GM18505 (cell line): ENCODE data around the gene TECTA.

Experiments
- ATAC-seq: cut with Tn5 transposase; IDR thresholded peaks from one replicate; pipeline ENCODE4 v1.9.1; 2021; ENCODE audit not compliant: unreplicated experiment
- POLR2A ChIP-seq: IDR thresholded peaks from 4 replicates; pipeline ENCODE4 v1.6.1; 2011; ENCODE audit warnings: borderline replicate concordance; ENCODE audit not compliant: insufficient read depth, insufficient read length; ENCODE audit errors: extremely low read depth

TECTA gene

GRCh38 chr11:121100943-121101342 is at the start of gene TECTA:
Gene TECTA, plus strand, starts transcription at chr11:121101243. Its CDS starts 1,423 bp downstream, at chr11:121102666.
- no peak for TF ChIP-seq POLR2A
- no peak for ATAC-seq

GRCh38 chr11:121053244-121053643 is 47.8 kb upstream of the TECTA start:
- no peak for ATAC-seq
- no peak for TF ChIP-seq POLR2A

GRCh38 chr11:121054266-121054665 is 46.8 kb upstream of the TECTA start:
- no peak for TF ChIP-seq POLR2A
- ATAC-seq = no peak

- no peak for ATAC-seq
- TF ChIP-seq POLR2A = no peak
Observed at GRCh38 chr11:121055076-121055475, 46.0 kb upstream of the TECTA start.

- no peak for ATAC-seq
- no peak for TF ChIP-seq POLR2A
Observed at GRCh38 chr11:121057922-121058321, 43.1 kb upstream of the TECTA start.

- ATAC-seq = no peak
- TF ChIP-seq POLR2A = no peak
Observed at GRCh38 chr11:121058941-121059340, 42.1 kb upstream of the TECTA start.

- no peak for TF ChIP-seq POLR2A
- peak; percentile 92 for ATAC-seq
Observed at GRCh38 chr11:121059605-121060004, 41.4 kb upstream of the TECTA start.

GRCh38 chr11:121063728-121064127 is 37.3 kb upstream of the TECTA start:
- no peak for TF ChIP-seq POLR2A
- no peak for ATAC-seq

GRCh38 chr11:121066623-121067022 is 34.4 kb upstream of the TECTA start:
- no peak for TF ChIP-seq POLR2A
- no peak for ATAC-seq

- no peak for TF ChIP-seq POLR2A
- ATAC-seq = no peak
Observed at GRCh38 chr11:121067026-121067425, 34.0 kb upstream of the TECTA start.

- no peak for TF ChIP-seq POLR2A
- no peak for ATAC-seq
Observed at GRCh38 chr11:121067453-121067852, 33.6 kb upstream of the TECTA start.

- no peak for ATAC-seq
- no peak for TF ChIP-seq POLR2A
Observed at GRCh38 chr11:121067962-121068647, 32.9 kb upstream of the TECTA start.

GRCh38 chr11:121068787-121069186 is 32.3 kb upstream of the TECTA start:
- no peak for TF ChIP-seq POLR2A
- no peak for ATAC-seq

- ATAC-seq = no peak
- no peak for TF ChIP-seq POLR2A
Observed at GRCh38 chr11:121070951-121071845, 29.8 kb upstream of the TECTA start.
